GM19099 (cell line): Measurements from ENCODE around the gene RAI14.

Experiments
- POLR2A ChIP-seq: IDR thresholded peaks from 3 replicates; pipeline ENCODE4 v1.6.1; 2011; ENCODE audit warnings: low read depth; ENCODE audit not compliant: insufficient read length; ENCODE audit errors: extremely low read depth

RAI14 gene

DNA sequence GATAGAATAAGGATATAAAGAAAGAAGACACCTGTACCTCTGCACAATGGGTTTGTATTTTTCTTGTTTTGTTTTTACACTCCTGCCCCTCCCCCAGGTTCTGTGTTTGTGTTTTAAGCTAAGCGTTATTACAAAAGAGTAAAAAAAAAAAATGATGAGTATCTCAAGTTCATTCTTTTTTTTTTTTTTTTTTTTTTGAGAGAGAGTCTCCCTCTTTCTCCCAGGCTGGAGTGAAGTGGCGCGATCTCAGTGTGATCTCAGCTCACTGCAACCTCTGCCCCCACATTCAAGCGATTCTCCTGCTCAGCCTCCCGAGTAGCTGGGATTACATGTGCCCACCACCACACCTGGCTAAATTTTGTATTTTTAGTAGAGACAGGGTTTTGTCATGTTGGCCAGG lies 29.4 kb upstream of the RAI14 start:
- TF ChIP-seq POLR2A = no peak

DNA sequence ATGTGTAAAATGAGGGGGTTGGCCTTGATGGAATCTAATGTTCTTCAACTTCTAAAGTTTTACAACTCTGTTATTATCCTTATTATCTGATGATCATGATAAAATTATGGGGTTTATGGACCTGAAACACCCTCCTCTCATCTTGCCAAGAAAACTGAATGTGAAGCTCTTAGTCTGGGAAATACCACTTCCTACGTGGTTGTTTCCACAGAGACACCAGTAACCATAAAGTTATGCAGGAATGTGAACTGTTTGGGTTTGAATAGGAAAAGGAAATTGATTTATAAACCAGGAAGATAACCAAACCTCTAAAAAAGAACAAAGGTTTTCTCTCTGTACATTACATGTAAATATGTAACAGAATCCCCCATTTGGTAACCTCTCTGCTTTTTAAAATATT lies 28.3 kb upstream of the RAI14 start:
- TF ChIP-seq POLR2A = no peak

DNA sequence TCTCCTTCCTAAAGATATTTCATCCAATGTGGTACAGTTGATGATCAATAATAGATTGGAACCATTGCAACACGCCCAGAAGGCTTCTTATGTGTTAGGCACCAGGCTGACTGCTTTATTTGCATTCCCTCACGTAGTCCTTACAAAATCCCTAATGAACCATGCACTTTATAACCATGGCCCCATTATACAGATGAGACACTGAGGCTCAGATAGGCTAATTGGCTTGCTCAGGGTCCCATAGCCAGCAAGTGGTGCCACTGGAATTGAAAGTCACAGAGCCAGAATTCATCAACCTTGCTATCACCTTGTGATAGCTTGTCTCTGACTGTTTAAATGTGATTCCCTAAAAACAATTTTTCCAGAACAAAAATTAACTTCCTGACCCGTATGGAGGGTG lies 27.8 kb upstream of the RAI14 start:
- TF ChIP-seq POLR2A = no peak

DNA sequence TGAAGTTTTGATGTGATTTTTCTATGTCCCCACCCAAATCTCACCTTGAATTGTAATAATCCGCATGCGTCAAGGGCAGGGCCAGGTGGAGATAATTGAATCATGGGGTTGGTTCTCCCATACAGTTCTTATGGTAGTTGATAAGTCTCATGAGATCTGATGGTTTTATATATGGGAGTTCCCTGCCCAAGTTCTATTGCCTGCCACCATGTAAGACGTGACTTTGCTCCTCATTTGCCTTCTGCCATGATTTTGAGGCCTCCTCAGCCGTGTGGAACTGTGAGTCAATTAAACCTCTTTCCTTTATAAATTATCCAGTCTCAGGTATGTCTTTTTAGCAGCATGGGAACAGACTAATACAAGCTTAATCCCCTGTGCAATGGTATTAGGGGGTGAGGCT lies 25.5 kb upstream of the RAI14 start:
- no peak for TF ChIP-seq POLR2A

DNA sequence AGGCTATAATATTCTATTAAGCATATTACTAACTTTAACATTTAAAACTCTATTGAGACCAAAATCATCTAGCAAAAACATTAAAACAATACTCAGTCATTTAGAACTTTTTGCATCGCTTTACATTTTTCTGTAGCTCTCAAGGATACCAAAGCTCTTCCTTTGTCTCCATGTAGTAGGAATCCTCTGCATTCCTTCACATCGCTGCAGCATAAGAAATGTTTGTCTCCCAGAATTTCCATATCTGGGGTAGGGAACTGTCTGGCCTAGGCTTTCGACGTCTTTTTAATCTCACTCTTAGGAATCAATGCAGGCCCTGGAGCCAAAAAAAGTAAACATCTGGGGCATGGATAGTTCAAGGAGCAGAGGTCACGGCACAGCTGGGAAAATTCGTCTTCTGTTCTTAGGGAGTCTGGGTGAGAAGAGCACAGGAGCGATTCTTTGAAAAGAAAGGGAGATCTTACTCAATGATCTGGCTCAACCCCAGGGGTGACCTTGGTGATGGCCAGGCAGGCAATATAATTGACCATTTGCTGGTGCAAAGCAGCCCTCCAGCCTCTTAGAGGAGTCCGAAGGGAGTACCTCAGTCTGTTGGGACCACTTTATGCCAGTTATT lies 23.2 kb upstream of the RAI14 start:
- TF ChIP-seq POLR2A = no peak

DNA sequence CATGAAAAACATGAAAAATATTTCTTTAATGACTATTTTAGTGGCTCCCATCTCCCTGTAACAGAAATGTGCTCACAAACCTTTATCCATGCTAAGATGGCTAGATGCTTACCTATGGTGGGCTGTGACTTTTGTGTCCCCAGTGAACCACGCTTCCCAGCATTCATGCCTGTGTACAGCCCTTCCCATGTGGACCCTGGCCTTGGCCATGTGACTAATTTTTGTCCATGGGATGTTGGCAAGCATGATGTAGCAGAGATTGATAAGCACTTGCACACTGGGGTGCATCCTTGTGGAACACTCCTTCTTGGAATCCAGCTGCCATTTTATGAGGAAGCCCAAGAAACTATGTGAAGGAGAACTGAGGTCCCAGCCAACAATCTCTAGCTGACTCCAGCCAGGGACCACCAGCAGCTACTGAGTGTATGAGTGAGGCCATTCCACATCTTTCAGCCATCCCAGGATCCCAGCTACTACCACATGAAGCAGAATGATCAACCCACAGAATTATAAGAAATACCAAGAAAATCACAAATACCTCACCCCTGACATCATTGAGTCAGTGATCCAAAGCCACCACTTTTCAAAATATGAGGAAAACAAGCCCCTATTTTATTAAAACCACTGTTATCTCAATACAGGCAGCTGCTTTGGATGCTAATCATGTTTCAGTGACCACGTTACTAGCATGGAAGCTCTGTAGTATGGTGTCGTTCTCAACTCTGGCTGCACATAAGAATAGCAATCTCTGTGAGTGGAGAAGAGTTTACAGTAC lies 16.1 kb upstream of the RAI14 start:
- TF ChIP-seq POLR2A = no peak

DNA sequence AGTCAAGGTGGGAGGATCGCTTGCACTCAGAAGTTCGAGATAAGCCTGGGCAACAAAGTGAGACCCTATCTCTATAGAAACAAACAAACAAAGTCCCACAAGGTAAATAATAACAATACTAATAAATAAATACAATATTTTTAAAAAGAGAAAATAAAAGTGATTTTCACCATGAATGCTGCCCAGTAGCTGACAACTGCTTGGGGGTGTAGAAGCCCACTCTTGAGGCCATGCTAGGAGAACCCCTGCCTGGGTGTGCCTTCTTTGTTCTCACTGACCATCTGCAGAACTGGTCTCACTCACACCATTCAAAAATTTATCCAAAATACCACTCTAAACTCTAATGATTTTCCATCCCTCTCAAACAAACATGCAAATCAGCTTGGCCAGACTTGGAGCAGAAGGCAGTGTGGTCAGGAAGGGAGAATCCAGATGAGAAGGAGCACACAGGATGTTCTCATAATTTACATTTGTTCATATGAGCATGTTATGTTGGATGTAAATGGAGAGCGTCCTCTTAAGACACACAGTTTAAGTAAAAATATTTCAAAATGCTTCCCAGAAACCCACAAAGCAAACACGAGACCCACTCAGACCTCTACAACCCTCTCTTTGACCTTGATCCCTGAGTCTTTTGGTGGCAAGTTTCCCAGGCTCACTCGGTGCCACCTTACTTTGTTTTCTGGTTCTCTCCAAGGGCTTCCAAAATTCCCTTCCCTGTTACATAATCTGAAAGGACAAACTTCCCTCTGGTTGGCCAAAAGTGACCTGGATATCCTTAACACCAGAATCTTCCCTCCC lies 7.9 kb upstream of the RAI14 start:
- no peak for TF ChIP-seq POLR2A

DNA sequence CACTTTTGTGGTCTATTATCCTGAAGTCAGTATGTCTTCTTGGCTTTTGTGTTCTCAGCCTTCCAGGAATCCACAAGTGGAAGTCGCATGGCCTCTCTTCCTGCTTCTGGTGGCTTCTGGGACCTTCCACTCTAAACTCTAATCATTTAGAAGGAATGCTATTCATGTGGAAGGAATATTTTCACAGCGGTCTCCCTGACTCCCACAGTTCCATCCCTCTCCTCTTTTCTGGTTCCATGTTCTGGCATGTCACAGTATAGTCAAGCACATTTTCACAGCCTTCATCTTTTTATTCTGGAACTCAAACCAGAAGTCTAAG lies 7.3 kb upstream of the RAI14 start:
- TF ChIP-seq POLR2A = no peak

DNA sequence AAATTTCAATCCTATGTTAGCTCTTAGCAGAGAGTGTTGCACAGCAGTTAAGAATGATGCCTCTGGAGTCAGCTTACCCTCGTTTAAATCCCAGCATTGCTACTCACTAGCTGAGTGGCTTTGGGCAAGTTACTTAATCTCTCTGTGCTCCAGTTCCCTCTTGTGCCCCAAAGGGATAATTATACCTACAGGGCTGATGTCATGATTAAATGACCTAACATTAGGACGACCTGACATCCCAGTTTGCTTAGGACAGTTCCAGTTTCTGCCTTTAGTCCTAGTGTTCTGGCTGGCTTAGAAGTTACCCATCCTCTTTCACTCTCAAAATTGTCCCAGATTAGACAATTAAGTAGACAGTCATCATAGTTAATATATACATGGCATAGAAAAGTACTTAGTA lies 4.3 kb upstream of the RAI14 start:
- TF ChIP-seq POLR2A = no peak

DNA sequence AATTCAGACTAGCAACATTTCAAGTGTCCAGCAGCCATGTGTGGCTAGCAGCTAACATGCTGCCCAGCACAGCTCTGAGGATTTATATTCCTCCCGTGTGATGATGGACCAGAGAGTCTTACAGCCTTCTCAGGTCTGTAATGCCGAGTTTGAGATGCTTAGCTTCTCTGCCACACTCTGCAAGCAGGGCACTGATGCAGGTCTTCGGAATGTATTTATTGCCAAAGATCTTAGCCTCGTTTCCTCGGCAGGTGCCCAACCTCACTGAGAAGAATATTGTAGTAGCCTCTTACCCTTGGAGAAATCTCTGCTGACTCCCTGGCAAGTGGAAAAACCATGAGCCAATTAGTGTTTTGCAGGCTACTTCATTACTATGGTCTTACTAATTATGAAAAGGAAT lies 3.7 kb upstream of the RAI14 start:
- no peak for TF ChIP-seq POLR2A

DNA sequence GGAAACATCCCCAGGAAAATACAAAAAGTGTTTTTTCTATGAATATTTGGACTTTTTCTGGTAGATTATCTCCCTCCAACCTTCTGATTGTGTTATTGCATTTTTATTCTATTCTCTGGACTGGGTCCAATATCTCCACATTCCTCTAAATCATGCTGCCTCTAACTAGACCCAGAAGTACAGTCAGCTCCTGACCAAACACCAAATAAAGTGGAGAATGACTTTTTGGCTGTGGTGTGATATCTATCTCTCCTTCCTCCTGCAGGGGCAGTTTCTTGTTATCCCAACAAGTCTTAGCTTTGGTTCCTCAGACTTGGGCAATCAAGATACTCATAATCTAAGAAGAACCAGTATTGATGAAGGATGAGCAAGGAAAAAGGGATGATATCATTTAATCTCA lies 3.2 kb upstream of the RAI14 start:
- TF ChIP-seq POLR2A = no peak

DNA sequence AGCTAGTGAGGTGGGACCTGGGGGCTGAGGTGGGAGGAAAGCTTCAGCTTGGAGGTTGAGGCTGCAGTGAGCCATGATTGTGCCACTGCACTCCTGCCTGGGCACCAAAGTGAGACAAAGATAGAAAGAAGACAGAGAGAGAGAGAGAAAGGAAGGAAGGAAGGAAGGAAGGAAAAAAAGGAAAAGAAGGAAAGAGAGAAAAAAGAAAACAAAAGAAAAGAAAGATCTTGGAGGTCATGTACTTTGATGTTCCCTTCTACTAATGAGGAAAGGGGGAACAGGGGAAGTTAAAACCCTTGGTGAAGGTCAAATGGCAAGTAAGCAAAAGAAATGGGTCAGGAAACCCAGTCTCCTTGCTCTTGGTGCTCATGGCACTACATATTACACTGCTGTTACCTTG lies 2.4 kb upstream of the RAI14 start:
- no peak for TF ChIP-seq POLR2A

DNA sequence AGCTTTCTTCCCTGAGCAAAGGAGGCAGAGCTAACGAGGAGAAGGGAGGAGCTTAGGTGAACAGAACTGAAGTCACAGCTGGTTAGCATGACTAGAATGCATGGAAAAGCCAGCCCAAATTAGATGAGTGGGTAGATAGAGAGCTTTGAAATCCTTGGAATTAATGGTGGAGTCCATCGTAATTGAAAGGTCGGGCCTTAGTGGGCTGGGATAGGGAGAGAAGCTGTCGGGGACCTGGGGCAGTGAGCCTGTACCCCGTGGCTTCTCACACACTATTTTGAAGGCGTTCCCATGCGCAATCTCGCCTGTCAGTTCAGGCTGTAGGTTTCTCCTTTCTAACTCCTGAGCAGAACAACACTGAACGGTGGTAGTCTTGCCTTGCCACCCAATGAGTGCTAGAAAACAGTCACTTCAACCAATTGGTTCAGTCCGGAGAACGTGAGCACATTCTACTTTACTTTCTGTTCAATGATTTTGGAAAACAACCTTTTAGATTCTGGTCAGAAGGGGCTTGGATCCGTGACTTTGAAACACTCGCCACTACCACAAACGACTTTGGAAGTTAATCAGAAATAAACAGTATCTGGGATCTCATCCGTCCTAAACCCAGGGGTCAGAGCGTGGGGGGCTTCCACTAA lies 655 bp upstream of the RAI14 start:
- no peak for TF ChIP-seq POLR2A

DNA sequence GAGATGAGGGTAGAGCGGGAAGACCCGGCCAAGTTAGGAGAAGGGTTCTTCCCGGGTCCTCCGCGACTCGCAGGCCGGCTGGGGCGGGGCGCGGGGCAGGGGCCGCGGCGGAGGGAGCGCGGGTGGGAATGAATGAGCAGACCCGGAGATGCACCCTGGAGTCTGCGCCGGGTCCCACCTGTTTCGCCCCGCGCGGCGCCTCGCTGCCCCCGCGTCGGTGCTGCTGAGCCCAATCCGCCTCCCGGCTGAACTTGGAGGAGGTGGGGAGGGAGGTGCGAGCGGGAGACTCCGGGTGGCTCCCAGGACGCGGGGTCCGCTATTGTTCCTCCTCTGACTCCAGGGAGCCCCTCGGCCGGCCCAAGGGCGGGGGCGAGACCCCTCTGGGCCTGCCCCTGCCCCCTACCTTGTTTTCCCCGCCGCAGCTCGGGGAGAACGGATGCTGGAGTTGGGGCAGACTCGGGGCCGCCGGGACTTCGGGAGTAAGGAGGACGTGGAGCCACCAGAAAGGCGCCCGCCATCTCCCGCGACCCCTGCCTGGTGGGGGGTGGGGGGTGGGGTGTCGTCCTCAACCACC lies 659 bp downstream of the RAI14 start:
- TF ChIP-seq POLR2A = no peak

DNA sequence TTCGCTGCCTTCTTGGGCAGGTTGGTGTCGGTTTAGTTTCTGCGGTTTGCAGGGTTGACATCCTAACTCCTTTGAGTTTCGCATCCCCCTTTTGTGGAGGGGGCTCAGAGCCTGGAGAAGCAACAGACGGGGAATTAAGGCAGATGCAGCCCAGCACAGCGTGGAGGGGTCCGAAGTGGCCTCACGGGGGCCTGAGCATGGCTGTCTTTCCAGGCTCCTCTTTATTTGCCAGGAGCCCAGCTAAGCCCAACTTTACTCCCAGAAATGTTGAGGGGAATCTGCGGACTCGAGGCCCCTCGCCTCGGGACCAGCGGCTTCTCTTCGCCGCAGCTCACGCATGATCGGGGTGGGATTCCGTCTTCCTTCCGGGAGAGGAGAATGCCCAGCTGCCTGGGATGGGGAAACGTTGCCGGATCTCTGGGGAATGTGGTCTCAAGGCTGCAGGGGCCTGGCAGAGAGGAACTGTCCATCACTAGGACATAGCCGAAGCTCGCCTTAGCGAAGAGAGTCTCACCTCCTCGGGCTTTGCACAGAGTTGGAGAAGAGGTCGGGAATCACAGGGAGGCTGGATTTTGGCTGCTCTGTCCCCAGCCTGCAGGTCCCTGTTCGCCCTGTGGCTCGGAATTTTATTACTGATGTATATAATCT lies 1.3 kb downstream of the RAI14 start:
- TF ChIP-seq POLR2A = no peak
